DND-41 (cell line): ENCODE data around the gene GRAMD2B.

Experiments used
- CTCF ChIP-seq: IDR thresholded peaks from 2 replicates; pipeline ENCODE4 v1.5.1; 2012; ENCODE audit warnings: borderline replicate concordance, low read length, moderate library complexity, mild to moderate bottlenecking; ENCODE audit not compliant: poor library complexity, severe bottlenecking; ENCODE audit errors: extremely low read depth
- EZH2 ChIP-seq: IDR thresholded peaks from 3 replicates; pipeline ENCODE4 v1.6.1; 2012; ENCODE audit warnings: borderline replicate concordance, low read depth, mild to moderate bottlenecking, moderate library complexity, low read length, inconsistent platforms; ENCODE audit not compliant: severe bottlenecking

GRCh38 chr5:126385524-126386502 lies 37.4 kb upstream of the GRAMD2B start:
- no peak for TF ChIP-seq CTCF
- TF ChIP-seq EZH2 = no peak
